ENCODE data around the gene COQ8B.

Gene COQ8B

GRCh38 chr19:40690050-40690692, 26.5 kb downstream of the COQ8B start, which contains the start of gene NUMBL:
Gene NUMBL (minus strand): TSS chr19:40690651. CDS start chr19:40690483, 168 bp downstream.
- TF ChIP-seq, protein P1, sequence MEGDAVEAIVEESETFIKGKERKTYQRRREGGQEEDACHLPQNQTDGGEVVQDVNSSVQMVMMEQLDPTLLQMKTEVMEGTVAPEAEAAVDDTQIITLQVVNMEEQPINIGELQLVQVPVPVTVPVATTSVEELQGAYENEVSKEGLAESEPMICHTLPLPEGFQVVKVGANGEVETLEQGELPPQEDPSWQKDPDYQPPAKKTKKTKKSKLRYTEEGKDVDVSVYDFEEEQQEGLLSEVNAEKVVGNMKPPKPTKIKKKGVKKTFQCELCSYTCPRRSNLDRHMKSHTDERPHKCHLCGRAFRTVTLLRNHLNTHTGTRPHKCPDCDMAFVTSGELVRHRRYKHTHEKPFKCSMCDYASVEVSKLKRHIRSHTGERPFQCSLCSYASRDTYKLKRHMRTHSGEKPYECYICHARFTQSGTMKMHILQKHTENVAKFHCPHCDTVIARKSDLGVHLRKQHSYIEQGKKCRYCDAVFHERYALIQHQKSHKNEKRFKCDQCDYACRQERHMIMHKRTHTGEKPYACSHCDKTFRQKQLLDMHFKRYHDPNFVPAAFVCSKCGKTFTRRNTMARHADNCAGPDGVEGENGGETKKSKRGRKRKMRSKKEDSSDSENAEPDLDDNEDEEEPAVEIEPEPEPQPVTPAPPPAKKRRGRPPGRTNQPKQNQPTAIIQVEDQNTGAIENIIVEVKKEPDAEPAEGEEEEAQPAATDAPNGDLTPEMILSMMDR (IDR thresholded peaks at IDR 0.05; ENCODE audit: low read depth, low read length): no peak
- peak within 1 kb of the TSS; percentile 93 for H3K4me3 ChIP-seq (ENCODE audit: low read depth, low read length)

DNA sequence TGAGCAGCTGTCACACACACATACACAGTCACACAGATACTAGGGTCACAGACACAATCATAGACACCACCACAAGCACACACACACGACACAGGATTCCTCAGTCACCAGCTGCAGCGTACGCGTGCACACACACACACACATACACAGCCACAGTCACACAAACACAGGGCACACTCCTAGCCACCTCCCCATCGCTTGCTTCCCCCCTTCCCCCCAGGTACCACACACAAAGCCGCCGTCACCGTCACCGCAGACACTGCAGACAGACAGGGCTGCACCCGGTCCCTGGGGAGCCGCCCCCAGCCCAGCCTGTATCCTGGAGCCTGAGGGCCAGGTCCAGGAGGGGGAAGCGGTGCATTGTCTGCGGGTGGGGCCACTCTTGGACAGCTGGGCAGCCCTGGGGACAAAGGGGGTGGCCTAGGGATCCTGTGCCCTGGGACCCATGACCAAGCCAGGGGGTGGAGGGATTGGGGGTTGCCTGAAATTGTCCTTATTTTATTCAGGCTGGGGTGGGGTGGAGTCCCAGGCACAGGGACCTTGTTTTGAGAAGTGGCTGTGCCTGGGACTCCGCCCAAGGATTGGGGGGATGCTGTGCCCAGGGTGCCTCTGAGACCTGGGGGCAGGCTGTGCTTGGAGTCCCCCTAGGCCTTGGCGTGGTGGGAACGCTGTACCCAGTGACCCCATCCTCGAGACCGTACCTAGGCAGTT, 27.2 kb downstream of the COQ8B start:
- TF ChIP-seq, protein P1 (IDR thresholded peaks at IDR 0.05; ENCODE audit: low read depth, low read length): no peak
- peak overlapping the region; percentile 93 for H3K4me3 ChIP-seq (ENCODE audit: low read depth, low read length)

DNA sequence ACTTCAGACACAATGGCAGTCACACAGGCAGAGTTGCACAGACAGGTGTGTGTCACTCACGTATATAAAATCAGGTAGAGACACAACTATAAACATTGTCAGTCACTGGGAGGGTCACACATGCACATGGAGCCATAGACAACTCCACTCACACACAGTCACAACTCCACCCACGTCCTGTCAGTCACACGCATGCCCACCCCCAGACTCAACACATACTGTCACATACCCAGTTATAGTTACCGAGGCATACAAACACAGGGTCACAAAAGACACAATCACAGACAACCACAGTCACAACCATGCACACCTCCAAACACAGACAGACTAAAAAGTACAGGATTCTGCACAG, 27.7 kb downstream of the COQ8B start:
- peak overlapping the region; percentile 93 for H3K4me3 ChIP-seq (ENCODE audit: low read depth, low read length)
- TF ChIP-seq, protein P1 (IDR thresholded peaks at IDR 0.05; ENCODE audit: low read depth, low read length): no peak

- TF ChIP-seq, protein P1 (IDR thresholded peaks at IDR 0.05; ENCODE audit: low read depth, low read length): no peak
- peak overlapping the region; percentile 93 for H3K4me3 ChIP-seq (ENCODE audit: low read depth, low read length)
Measured at GRCh38 chr19:40688309-40688708, 28.4 kb downstream of the COQ8B start.

- TF ChIP-seq, protein P1 (IDR thresholded peaks at IDR 0.05; ENCODE audit: low read depth, low read length): no peak
- H3K4me3 ChIP-seq (ENCODE audit: low read depth, low read length): peak overlapping the region; percentile 93
Measured at GRCh38 chr19:40687525-40688016, 29.1 kb downstream of the COQ8B start.

GRCh38 chr19:40686882-40687524, 29.7 kb downstream of the COQ8B start:
- H3K4me3 ChIP-seq (ENCODE audit: low read depth, low read length): no peak overlapping the region
- TF ChIP-seq, protein P1 (IDR thresholded peaks at IDR 0.05; ENCODE audit: low read depth, low read length): no peak

DNA sequence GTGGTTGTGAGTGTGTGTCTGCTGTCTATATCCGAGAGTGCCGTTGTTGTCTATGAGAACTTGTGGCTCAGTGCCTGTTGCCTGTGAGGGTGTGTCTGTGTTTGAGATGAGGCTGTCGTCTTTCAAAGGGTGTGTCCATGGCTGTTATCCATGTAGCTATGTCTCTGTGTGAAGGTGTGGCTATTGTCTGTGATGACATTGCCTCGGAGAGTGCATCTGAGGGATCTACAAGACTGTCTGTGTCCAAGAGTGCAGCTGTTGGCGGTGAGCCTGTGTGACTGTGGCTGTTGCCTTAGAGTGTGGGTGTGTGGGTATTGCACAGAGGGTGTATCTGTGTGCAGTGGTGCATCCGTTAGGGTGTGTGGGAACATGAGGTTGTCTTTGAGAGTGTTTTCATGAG, 31.1 kb downstream of the COQ8B start:
- TF ChIP-seq, protein P1 (IDR thresholded peaks at IDR 0.05; ENCODE audit: low read depth, low read length): no peak
- H3K4me3 ChIP-seq (ENCODE audit: low read depth, low read length): no peak overlapping the region
